NOMO-1 (cell line): ENCODE results near the gene RRP8.

ENCODE experiments used
- DNase-seq, 2 experiments: peaks; one replicate each; lab custom pipeline; 2025; ENCODE audit not compliant: unreplicated experiment in 2 of 2; lab: John Stamatoyannopoulos, UW

The RRP8 gene

GRCh38 chr11:6572215-6572614 lies 31.2 kb downstream of the RRP8 start:
- no peak for DNase-seq

DNA sequence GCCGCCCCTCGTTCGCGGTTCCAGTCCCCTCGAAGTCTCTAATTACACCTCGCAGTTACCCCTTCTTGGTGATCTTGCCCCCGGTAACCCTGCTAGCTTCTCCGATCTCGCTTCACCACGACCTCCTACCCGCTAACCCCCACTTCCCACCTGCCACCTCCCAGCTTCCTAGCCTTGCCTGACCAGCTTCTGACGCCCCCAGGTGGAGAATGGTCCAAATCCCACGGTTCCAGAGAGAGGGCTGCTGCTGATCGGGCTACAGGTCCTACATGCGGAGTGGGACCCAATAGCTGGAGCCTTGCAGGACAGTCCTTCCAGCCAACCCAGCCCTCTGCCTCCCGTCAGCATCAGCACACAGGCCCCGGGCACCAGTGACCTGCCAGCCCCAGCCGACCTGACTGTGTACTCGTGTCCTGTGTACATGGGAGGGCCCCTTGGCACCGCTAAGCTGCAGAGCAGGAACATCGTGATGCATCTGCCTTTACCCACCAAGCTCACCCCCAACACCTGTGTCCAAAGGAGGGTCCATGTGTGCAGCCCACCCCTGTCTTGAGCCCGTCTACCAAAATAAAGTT lies 31.9 kb downstream of the RRP8 start:
- no peak for DNase-seq

- no peak for DNase-seq
These were observed 32.6 kb downstream of the RRP8 start for GRCh38 chr11:6570691-6571427.

GRCh38 chr11:6569706-6570105 lies 33.7 kb downstream of the RRP8 start:
- DNase-seq: no peak

- DNase-seq: no peak
These were observed 35.1 kb downstream of the RRP8 start for GRCh38 chr11:6568191-6568918.

- no peak for DNase-seq
These were observed 36.1 kb downstream of the RRP8 start for GRCh38 chr11:6567371-6567745.

GRCh38 chr11:6566704-6567370 lies 36.6 kb downstream of the RRP8 start:
- no peak for DNase-seq

- no peak for DNase-seq
These were observed 37.3 kb downstream of the RRP8 start for GRCh38 chr11:6565988-6566703.

- DNase-seq: no peak
These were observed 38.1 kb downstream of the RRP8 start for GRCh38 chr11:6565325-6565724.

GRCh38 chr11:6563667-6564066 lies 39.7 kb downstream of the RRP8 start:
- no peak for DNase-seq

- no peak for DNase-seq
These were observed 40.2 kb downstream of the RRP8 start for GRCh38 chr11:6563121-6563619.

DNA sequence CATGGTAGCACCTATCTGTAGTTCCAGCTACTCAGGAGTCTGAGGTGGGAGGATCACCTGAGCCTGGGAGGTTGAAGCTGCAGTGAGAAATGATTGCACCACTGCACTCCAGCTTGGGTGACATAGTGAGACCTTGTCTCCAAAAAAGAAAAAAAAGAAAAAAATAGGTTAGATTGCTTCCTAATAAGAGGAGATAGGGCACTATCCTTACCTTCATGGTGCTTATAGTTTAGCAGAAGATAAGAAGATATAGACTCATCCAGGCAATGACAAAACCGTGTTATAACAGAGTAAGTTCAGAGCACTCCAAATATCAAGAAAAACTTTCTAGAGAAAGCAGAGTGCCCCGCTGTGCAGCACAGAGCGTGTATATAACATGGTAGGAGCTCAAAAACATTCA lies 42.1 kb downstream of the RRP8 start:
- DNase-seq: no peak

DNA sequence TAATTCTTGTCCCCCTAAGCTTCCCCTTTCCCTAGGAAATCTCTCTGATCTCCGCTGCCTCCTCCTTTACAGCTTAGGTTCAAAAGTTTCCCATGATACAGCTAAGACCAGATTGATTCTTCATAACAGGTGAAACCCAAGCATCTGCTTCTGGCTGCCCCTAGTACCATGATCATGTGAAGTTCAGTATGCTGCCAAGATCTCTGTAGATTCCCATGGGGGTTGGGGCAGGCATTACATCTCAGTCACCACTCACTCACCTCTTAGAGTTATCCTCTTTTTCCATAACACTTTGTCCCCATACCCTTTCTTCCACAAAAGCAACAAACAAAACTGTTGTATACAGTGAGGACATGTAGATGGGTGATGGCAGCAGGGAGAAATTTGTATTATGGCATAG lies 44.0 kb downstream of the RRP8 start:
- no peak for DNase-seq

GRCh38 chr11:6557761-6558674 lies 45.4 kb downstream of the RRP8 start:
- DNase-seq: no peak

DNA sequence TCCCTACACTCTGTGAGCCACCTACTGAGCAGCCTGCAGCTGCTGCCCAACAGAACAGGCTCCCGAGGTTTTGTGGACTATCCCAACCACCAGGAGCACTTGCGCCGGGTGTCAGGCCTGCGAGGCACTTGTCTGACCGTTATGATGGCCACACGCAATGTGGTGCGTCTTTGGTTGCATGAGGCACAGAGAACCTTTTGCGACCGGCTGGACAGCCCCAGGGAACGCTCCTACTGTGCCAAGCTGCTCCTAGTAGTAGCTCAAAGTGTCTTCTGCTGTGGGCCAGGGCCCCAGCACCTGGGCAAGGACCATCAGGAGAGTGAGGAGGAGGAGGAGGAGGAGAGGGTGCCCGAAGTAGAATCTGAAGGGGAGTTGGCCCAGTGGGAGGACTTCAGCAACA lies 46.4 kb downstream of the RRP8 start:
- DNase-seq: no peak

DNA sequence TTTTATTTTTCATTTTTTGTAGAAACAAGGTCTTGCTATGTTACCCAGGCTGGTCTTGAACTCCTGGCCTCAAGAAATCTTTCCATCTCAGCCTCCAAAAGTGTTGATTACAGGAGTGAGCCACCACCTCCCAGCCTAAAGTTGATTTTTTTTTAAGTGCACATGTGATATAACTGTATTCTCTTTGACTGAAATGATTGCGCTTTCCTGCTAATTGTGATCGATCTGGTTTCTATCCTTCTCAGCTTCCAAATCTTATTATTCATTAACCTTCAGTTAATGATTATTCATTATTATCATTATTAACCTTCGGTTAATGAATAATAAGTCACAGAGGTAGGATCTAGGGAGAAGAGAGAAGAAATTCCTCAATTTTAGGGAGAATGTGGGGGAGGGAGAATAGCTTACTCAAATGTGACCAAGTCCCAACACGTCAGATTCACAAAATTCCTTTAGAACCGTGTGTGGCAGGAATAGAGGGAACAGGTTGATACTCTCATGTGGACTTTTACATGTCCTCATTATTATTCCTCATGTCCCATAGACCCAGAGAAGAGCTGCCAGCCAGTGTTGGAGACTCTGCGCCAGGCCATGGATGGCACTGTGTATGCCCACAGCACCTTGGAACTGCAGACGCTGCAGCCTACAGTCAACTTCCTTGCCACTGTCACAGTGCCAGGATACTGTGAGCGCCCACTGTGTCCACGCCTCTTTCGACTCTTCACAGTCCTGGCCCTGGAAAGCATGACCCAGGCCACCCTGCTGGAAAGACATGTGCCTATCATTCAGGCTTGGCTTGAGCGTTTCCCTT lies 47.1 kb downstream of the RRP8 start:
- no peak for DNase-seq

DNA sequence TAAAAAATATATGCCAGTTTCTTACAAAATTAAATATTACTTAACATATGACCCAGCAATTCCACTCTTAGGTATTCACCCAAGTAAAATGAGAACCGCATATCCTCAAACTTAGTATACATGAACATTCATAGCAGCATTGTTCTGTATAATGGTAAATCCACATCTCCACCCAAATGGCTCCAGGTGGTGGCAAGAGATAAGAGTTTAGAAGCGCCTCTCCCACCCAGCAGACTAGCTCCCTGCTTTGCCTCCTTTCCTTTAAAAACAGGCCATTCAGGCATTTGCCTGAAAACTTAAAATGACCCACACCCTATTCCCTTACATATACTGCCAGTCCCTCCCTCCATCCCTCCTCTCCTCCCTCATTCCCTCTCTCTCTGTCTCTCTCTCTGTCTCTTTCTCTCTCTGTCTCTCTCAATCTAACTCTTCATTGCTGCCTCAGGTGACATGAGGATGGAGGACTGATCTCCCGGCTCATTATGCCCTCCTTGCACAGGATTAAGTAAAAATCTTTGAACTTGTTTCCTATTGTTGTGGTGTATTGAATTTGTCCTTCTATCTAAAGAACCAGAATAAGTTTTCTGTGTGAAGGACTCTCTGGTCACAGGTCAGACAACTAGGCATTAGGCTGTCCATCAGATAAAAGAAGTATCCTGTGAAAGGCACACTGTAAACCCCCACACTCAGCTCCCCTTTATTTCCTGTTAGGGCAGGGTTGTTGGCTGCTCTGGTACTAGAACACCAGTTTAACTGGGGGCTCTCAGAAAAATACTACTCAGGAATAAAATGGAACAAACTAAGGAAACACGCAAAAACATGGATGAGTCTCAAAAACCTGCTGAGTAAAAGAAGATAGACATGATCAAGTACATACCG lies 48.3 kb downstream of the RRP8 start:
- DNase-seq: no peak

DNA sequence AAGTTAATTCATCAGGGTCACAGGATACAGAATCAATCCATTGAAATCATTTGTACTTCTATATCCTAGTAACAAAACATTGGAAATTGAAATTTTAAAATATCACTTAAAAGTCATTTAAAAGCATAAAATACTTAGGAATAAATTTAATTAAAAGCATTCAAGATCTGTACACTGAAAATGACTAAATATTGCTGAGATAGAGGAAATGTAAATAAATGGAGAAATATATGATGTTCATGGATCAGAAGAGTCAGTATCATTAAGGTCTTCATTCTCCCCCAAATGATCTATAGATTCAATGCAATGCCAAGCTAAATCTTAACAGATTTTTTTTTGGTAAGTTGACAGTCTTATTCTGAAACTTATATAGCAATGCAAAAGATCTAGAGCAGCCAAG lies 49.8 kb downstream of the RRP8 start:
- DNase-seq: no peak
